Keratinocyte (primary cell): ENCODE results near the gene TRIM47. TPM values are rescaled to one million over a fixed set of nuclear protein-coding genes. Genes with fewer than 3 reads are reported as not detected.

ENCODE experiments used
- DNase-seq: peaks from one replicate; pipeline ENCODE4 v3.0.0-alpha.2; 2011; ENCODE audit warnings: low read depth, missing footprints, low spot score
- FAIRE-seq: peaks from 2 replicates; lab custom pipeline; 2011; peaks lifted over from hg19 to GRCh38; lab: Jason Lieb, UNC
- H2AFZ ChIP-seq: 2 replicates; pipeline ENCODE4 v1.6.0; 2012; ENCODE audit warnings: low read length, control low read depth, inconsistent platforms; ENCODE audit not compliant: control insufficient read depth
- H3K27ac ChIP-seq: 2 replicates; pipeline ENCODE4 v1.5.1; 2011; ENCODE audit warnings: low read length; ENCODE audit not compliant: control insufficient read depth, insufficient read depth
- H3K27me3 ChIP-seq: 3 replicates; pipeline ENCODE4 v1.6.0; 2011; ENCODE audit warnings: low read length; ENCODE audit not compliant: control insufficient read depth, insufficient read depth; ENCODE audit errors: extremely low read depth
- H3K36me3 ChIP-seq, 2 experiments: 2 replicates in 1 of 2; 3 replicates in 1 of 2; pipeline ENCODE4 v1.5.1; 2011; ENCODE audit warnings: low read length in 2 of 2, mild to moderate bottlenecking in 1 of 2; ENCODE audit not compliant: control insufficient read depth in 2 of 2, insufficient read depth in 2 of 2; ENCODE audit errors: extremely low read depth in 1 of 2
- H3K4me1 ChIP-seq: 3 replicates; pipeline ENCODE4 v1.5.1; 2011; ENCODE audit warnings: low read length; ENCODE audit not compliant: control insufficient read depth, insufficient read depth; ENCODE audit errors: extremely low read depth
- H3K4me2 ChIP-seq: 3 replicates; pipeline ENCODE4 v1.6.0; 2011; ENCODE audit warnings: low read depth, low read length; ENCODE audit not compliant: control insufficient read depth, insufficient read depth; ENCODE audit errors: extremely low read depth
- H3K4me3 ChIP-seq, 3 experiments: fragments of 200-600 bp in 1 of 3; sonication (generic) in 1 of 3; 2 replicates in 2 of 3; 3 replicates in 1 of 3; pipeline ENCODE4 v1.5.1; 2011 to 2016; ENCODE audit warnings: low read length in 3 of 3, mild to moderate bottlenecking in 3 of 3, control low read depth in 2 of 3, inconsistent platforms in 1 of 3, low read depth in 1 of 3, mixed read lengths in 1 of 3, mixed run types in 1 of 3, moderate library complexity in 1 of 3; ENCODE audit not compliant: control insufficient read depth in 2 of 3, insufficient read depth in 2 of 3; ENCODE audit errors: extremely low read depth in 1 of 3
- H3K79me2 ChIP-seq: 2 replicates; pipeline ENCODE4 v1.6.0; 2012; ENCODE audit warnings: low read length; ENCODE audit not compliant: control insufficient read depth, insufficient read depth
- H3K9ac ChIP-seq: 3 replicates; pipeline ENCODE4 v1.6.0; 2011; ENCODE audit warnings: low read length; ENCODE audit not compliant: control insufficient read depth, insufficient read depth; ENCODE audit errors: extremely low read depth
- H3K9me1 ChIP-seq: 3 replicates; pipeline ENCODE4 v1.6.0; 2011; ENCODE audit warnings: low read length; ENCODE audit not compliant: control insufficient read depth, insufficient read depth; ENCODE audit errors: extremely low read depth
- H3K9me3 ChIP-seq: 2 replicates; pipeline ENCODE4 v1.5.1; 2012; ENCODE audit warnings: low read depth, low read length; ENCODE audit not compliant: control insufficient read depth
- H4K20me1 ChIP-seq: 3 replicates; pipeline ENCODE4 v1.6.0; 2011; ENCODE audit warnings: low read length; ENCODE audit not compliant: control insufficient read depth, insufficient read depth; ENCODE audit errors: extremely low read depth
- CTCF ChIP-seq, 3 experiments: IDR thresholded peaks in 1 of 3; conservative IDR thresholded peaks in 1 of 3; optimal IDR thresholded peaks in 1 of 3; 2 replicates in 2 of 3; 3 replicates in 1 of 3; pipeline versions ENCODE3 to v1.5.1; 2011; ENCODE audit warnings: low read length in 3 of 3, mild to moderate bottlenecking in 3 of 3, moderate library complexity in 2 of 3, control low read depth in 1 of 3, inconsistent platforms in 1 of 3; ENCODE audit not compliant: insufficient read depth in 2 of 3; ENCODE audit errors: extremely low read depth in 1 of 3
- EZH2 ChIP-seq: IDR thresholded peaks from one replicate; pipeline ENCODE4 v1.6.1; 2012; ENCODE audit warnings: inconsistent platforms, mild to moderate bottlenecking, low read length, moderate library complexity
- dilution Hi-C: fragments of 300-500 bp; cut with MboI; formaldehyde crosslinking; loops from one replicate; pipeline ENCODE4 v1.7.0; 2020; ENCODE audit warnings: low sequenced_read_pairs; ENCODE audit not compliant: extremely low pct_ligation_motif_present
- polyA plus RNA-seq, 5 experiments: library from polyadenylated mRNA; depleted of rRNA in 3 of 5; stranded (reverse) in 3 of 5; stranded (forward) in 1 of 5; unstranded in 1 of 5; fragments of >200 nt; gene quantifications; 1 replicate in 1 of 5; 2 replicates in 3 of 5; 3 replicates in 1 of 5; pipeline versions ENCODE4 v1.2.1 to v1.2.3, GENCODE V29; 2011 to 2012; ENCODE audit warnings: missing spikeins in 2 of 5, low read depth in 1 of 5, low replicate concordance in 1 of 5

The TRIM47 gene
- polyA plus RNA-seq, 1 donor (not counting 4 experiments of a cell fraction or from before 2014, with no cell fraction given), result 9.4 TPM

- FAIRE-seq, result no peak
- no peaks in the 10 kb centered on the region for H3K9me1 ChIP-seq
- H3K4me1 ChIP-seq, result peaks cover 22% of the 10 kb centered on the region
- peak overlapping the region; percentile 77 to 95 (median 93) for H3K4me3 ChIP-seq
- dilution Hi-C loops, result no loop called here
- H3K4me2 ChIP-seq, result peak overlapping the region; percentile 100
- no peaks in the 10 kb centered on the region for H3K9me3 ChIP-seq
- DNase-seq, result no peak
- no peaks in the 10 kb centered on the region for H3K27me3 ChIP-seq
- H3K27ac ChIP-seq, result peak overlapping the region; percentile 88
- H3K9ac ChIP-seq, result peak overlapping the region; percentile 90
- peaks cover 15% of the 10 kb centered on the region for H3K79me2 ChIP-seq
- no peaks in the 10 kb centered on the region for H4K20me1 ChIP-seq
- H2AFZ ChIP-seq, result peak overlapping the region; percentile 96
- TF ChIP-seq CTCF (optimal IDR thresholded peaks at IDR 0.05 in 1 of 3, IDR thresholded peaks at IDR 0.05 in 1 of 3, conservative IDR thresholded peaks at IDR 0.05 in 1 of 3; ENCODE audit: extremely low read depth in 1 of 3, insufficient read depth in 2 of 3, low read length in 3 of 3) (peak in 1 of 3 experiments; percentile 22), EZH2 (no peak)
- H3K36me3 ChIP-seq, result peaks cover 3 to 4% of the 10 kb centered on the region in 2 experiments
Measured at GRCh38 chr17:75856062-75856756, 22.2 kb downstream of the TRIM47 start.

- Histone ChIP-seq H3K4me1 (peaks cover 22% of the 10 kb centered on the region), H3K9ac (peak within 1 kb of the TSS; percentile 90), H2AFZ (peak within 1 kb of the TSS; percentile 96), H3K4me3 (peak within 1 kb of the TSS; percentile 77 to 95 (median 93)), H3K36me3 (peaks cover 9% of the 10 kb centered on the region in 2 experiments), H3K27ac (peak within 1 kb of the TSS; percentile 88), H3K27me3 (no peaks in the 10 kb centered on the region), H3K9me3 (no peaks in the 10 kb centered on the region), H3K9me1 (no peaks in the 10 kb centered on the region), H3K4me2 (peak within 1 kb of the TSS; percentile 100), H3K79me2 (peaks cover 15% of the 10 kb centered on the region), H4K20me1 (no peaks in the 10 kb centered on the region)
- TF ChIP-seq CTCF (optimal IDR thresholded peaks at IDR 0.05 in 1 of 3, IDR thresholded peaks at IDR 0.05 in 1 of 3, conservative IDR thresholded peaks at IDR 0.05 in 1 of 3; ENCODE audit: extremely low read depth in 1 of 3, insufficient read depth in 2 of 3, low read length in 3 of 3) (peak in 1 of 3 experiments; percentile 53), EZH2 (no peak)
- dilution Hi-C loops, result no loop called here
- DNase-seq (peak; percentile 100), FAIRE-seq (peak; percentile 86)
Measured at GRCh38 chr17:75855310-75856061, 22.9 kb downstream of the TRIM47 start, which contains the start of gene WBP2. TSS of gene WBP2 (minus strand) at chr17:75855335. CDS start at chr17:75855297, 38 bp downstream.
